Heart left ventricle (tissue), 16 donors: ENCODE results near the gene ZKSCAN7. TPM values are rescaled to one million over a fixed set of nuclear protein-coding genes. Genes with fewer than 3 reads are reported as not detected.
"Not testable (repeated sequence)": the region's sequence is repeated elsewhere in the genome, so short reads cannot be mapped to it uniquely, and the experiment has no call there.

ENCODE experiments used
- ATAC-seq, 4 donors: fragments of 200-7000 bp; cut with Tn5 transposase; one replicate each; pipeline ENCODE4 v1.9.1; 2020 to 2022; ENCODE audit warnings: moderate library complexity in 4 of 4, mild to moderate bottlenecking in 3 of 4, moderate number of reproducible peaks in 1 of 4
- DNase-seq, 5 donors: peaks; one replicate each; pipeline ENCODE4 v3.0.0-alpha.2; 2020
- H3K27ac ChIP-seq, 12 donors: fragments of 200-600 bp; sonication (generic) in 4 of 12; one replicate each; pipeline versions ENCODE4 v1.5.0 to v1.8.0; 2016 to 2022; ENCODE audit warnings: mild to moderate bottlenecking in 2 of 12
- H3K27me3 ChIP-seq, 9 donors: fragments of 200-600 bp; sonication (generic) in 2 of 9; one replicate each; pipeline versions ENCODE4 v1.5.1 to v1.8.0; 2016 to 2022; ENCODE audit warnings: mild to moderate bottlenecking in 3 of 9
- H3K36me3 ChIP-seq, 9 donors: fragments of 200-600 bp; sonication (generic) in 2 of 9; one replicate each; pipeline versions ENCODE4 v1.5.0 to v1.8.0; 2018 to 2022; ENCODE audit warnings: mild to moderate bottlenecking in 2 of 9
- H3K4me1 ChIP-seq, 12 donors: fragments of 200-600 bp; sonication (generic) in 4 of 12; one replicate each; pipeline versions ENCODE4 v1.5.0 to v1.8.0; 2016 to 2022; ENCODE audit warnings: mild to moderate bottlenecking in 3 of 12
- H3K4me3 ChIP-seq, 12 donors: fragments of 200-600 bp; sonication (generic) in 4 of 12; one replicate each; pipeline versions ENCODE4 v1.5.0 to v1.8.0; 2017 to 2022; ENCODE audit warnings: mild to moderate bottlenecking in 9 of 12, moderate library complexity in 4 of 12
- H3K9me3 ChIP-seq, 12 donors: fragments of 200-600 bp; sonication (generic) in 4 of 12; one replicate each; pipeline versions ENCODE4 v1.5.0 to v1.8.0; 2016 to 2022; ENCODE audit warnings: mild to moderate bottlenecking in 1 of 12
- CTCF ChIP-seq, 12 donors: fragments of 200-600 bp; sonication (generic) in 4 of 12; IDR thresholded peaks; one replicate each; pipeline versions ENCODE4 v1.5.0 to v1.8.0; 2018 to 2022; ENCODE audit warnings: antibody characterized with exemption in 12 of 12, mild to moderate bottlenecking in 5 of 12
- POLR2A ChIP-seq, 2 donors: fragments of 450-650 bp; IDR thresholded peaks; one replicate each; pipeline ENCODE4 v1.6.1; 2017; ENCODE audit warnings: antibody characterized with exemption in 2 of 2, mild to moderate bottlenecking in 2 of 2, moderate library complexity in 2 of 2
- WGBS, 4 donors: extraction: QIAGEN DNeasy Blood & Tissue Kit in 2 of 4; methylation state at CpG; one replicate each; pipeline versions ENCODE4 v1.1.5 to v1.1.7; 2013 to 2018; 5-methylcytosine and 5-hydroxymethylcytosine counted together
- intact Hi-C, 10 donors: fragments of 100-400 bp; cut with DNase I; formaldehyde crosslinking; loops; one replicate each; pipeline versions ENCODE4 v1.11.1 to v1.14.2; 2022
- polyA plus RNA-seq, 2 donors: library from polyadenylated mRNA; stranded (reverse); fragments of 200-250 nt; gene quantifications; one replicate each; pipeline ENCODE4 v1.2.3, GENCODE V29; 2013
- total RNA-seq, 9 donors: library from RNA; depleted of rRNA in 2 of 9; stranded (reverse); fragments of >200 nt in 2 of 9; fragmentation: NEBNext Ultra II Directional in 3 of 9; extraction: Animal tissue kit (Norgen Biotek cat#: 25700) in 3 of 9; gene quantifications; one replicate each; pipeline versions ENCODE4 v1.1.0 to v1.2.4, GENCODE V29; 2016 to 2023
- donor health status: ischemic (EF 13 %, LVEDD 7.1; RV severe dilation, severe dysfunction).
- donor health status: healthy with polysubstance abuse.
- donor health status: DM: no; HTN: yes; CAD: no.
- donor health status: DM: no; HTN: no; CAD: no.
- donor health status: ischemic (EF 25% LVEDD 6.9; RV normal size, moderate dysfunction).
- donor health status: ischemic (EF 25% LVEDD 5.7; RV mildly dilated, moderate dysfunction).
- donor health status: healthy.
- donor health status: DM: yes; HTN: yes; CAD: no.
- donor health status: ischemic (EF 35%, LVEDD 5.7; RV mildly dilated, moderate dysfunction).
- donor health status: nonischemic (EF 11% LVEDD 7.7; RV severe dilation, severe dysfunction).
- donor health status: DM: yes; HTN: yes; CAD: no.
- donor health status: PGD.
- donor health status: ischemic (EF 29% LVEDD 5.4; RV normal size, mild dysfunction).
- donor health status: nonischemic (EF 23%, LVEDD 6.1; RV moderate dilation, normal function).

The ZKSCAN7 gene
- total and polyA plus RNA-seq, 11 donors: 1.2 to 3.7 (median 2.2) TPM

GRCh38 chr3:44535364-44535763 lies 19.6 kb upstream of the ZKSCAN7 start:
- H3K9me3 ChIP-seq: peaks cover 0 to 4% (median 0%) of the 10 kb centered on the region in 12 donors
- H3K27me3 ChIP-seq: peaks cover 0 to 56% (median 6%) of the 10 kb centered on the region in 9 donors
- WGBS, 4 donors: 0 to 11% (median 6%) methylated on average over 1 of the region's 1 CpG
- no peak overlapping the region for H3K27ac ChIP-seq
- H3K36me3 ChIP-seq: no peaks in the 10 kb centered on the region
- TF ChIP-seq POLR2A (IDR thresholded peaks at IDR 0.05) (no peak), CTCF (IDR thresholded peaks at IDR 0.05) (no peak)
- intact Hi-C loops: loop anchor here in 5 of 10 donors (2.0 to 10.0 kb wide), 6 partner anchors 89 to 502 kb away; partner anchors contain the start of genes ZNF197 (in 1 of the 5) and ZNF502 (in 1 of the 5)
- no peak for ATAC-seq
- no peaks in the 10 kb centered on the region for H3K4me1 ChIP-seq
- H3K4me3 ChIP-seq: no peak overlapping the region
- no peak for DNase-seq

GRCh38 chr3:44544811-44545210 lies 10.2 kb upstream of the ZKSCAN7 start:
- DNase-seq: not testable (repeated sequence)

DNA sequence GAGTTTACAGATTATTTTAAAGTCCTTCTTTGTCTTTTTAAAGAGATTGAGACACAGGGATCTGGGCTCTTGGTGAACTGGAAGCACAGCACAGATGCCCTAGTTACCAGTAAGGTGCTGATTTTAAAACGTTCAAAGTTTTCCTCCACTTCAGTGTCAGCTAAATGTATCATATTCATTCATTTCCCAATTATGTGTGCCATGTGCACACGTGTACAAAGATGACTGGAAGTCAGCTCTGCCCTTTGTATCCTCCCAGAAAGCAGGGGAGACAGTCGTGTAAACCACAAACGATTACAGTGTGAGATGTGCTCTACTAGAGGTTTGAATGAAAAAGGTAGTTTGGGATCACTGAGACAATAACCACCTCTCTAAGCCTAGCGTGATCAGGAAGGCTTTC lies 730 bp downstream of the ZKSCAN7 start:
- peaks cover 0 to 22% (median 3%) of the 10 kb centered on the region in 9 donors for H3K36me3 ChIP-seq
- ATAC-seq (no peak), DNase-seq (no peak)
- intact Hi-C loops: no loop called here
- peaks cover 0 to 16% (median 11%) of the 10 kb centered on the region in 12 donors for H3K4me1 ChIP-seq
- H3K4me3 ChIP-seq: peak overlapping the region; percentile 51 to 91 (median 69)
- H3K27me3 ChIP-seq: peaks cover 0 to 8% (median 0%) of the 10 kb centered on the region in 9 donors
- TF ChIP-seq CTCF (IDR thresholded peaks at IDR 0.05): no peak
- TF ChIP-seq POLR2A (IDR thresholded peaks at IDR 0.05): no peak
- peak overlapping the region in 3 of 12 donors; percentile 66 to 84 (median 69) for H3K27ac ChIP-seq
- H3K9me3 ChIP-seq: no peaks in the 10 kb centered on the region
- 15 to 21% (median 17%) methylated on average over 5 of the region's 5 CpGs for WGBS, 4 donors

More at GRCh38 chr3:44544811-44545210, 10.2 kb upstream of the ZKSCAN7 start:
- H3K4me1 ChIP-seq, intact Hi-C loops, H3K4me3 ChIP-seq, H3K9me3 ChIP-seq, H3K27ac ChIP-seq, ATAC-seq, H3K36me3 ChIP-seq: not testable (repeated sequence)
- H3K27me3 ChIP-seq: peaks cover 0 to 23% (median 0%) of the 10 kb centered on the region in 9 donors
- 50 to 76% (median 66%) methylated on average over 1 of the region's 1 CpG for WGBS, 4 donors

DNA sequence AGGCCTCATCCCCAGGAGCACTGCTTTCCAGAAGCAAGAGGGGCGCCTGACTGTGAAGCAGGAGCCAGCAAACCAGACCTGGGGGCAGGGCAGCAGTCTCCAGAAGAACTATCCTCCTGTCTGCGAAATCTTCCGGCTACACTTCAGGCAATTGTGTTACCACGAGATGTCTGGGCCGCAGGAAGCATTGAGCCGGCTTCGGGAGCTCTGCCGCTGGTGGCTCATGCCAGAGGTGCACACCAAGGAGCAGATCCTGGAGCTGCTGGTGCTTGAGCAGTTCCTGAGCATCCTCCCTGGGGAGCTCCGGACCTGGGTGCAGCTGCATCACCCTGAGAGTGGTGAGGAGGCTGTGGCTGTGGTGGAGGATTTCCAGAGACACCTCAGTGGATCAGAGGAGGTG lies 2.1 kb downstream of the ZKSCAN7 start:
- H3K36me3 ChIP-seq: peaks cover 0 to 33% (median 7%) of the 10 kb centered on the region in 9 donors
- DNase-seq (no peak), ATAC-seq (no peak)
- H3K27ac ChIP-seq: no peak overlapping the region
- intact Hi-C loops: no loop called here
- peaks cover 0 to 5% (median 0%) of the 10 kb centered on the region in 12 donors for H3K9me3 ChIP-seq
- no peak overlapping the region for H3K4me3 ChIP-seq
- H3K4me1 ChIP-seq: peaks cover 0 to 16% (median 11%) of the 10 kb centered on the region in 12 donors
- no peak for TF ChIP-seq POLR2A (IDR thresholded peaks at IDR 0.05)
- TF ChIP-seq CTCF (IDR thresholded peaks at IDR 0.05): no peak
- WGBS, 4 donors: 96 to 100% (median 98%) methylated on average over 3 to 9 of the region's 9 CpGs
- peaks cover 0 to 4% (median 0%) of the 10 kb centered on the region in 9 donors for H3K27me3 ChIP-seq

DNA sequence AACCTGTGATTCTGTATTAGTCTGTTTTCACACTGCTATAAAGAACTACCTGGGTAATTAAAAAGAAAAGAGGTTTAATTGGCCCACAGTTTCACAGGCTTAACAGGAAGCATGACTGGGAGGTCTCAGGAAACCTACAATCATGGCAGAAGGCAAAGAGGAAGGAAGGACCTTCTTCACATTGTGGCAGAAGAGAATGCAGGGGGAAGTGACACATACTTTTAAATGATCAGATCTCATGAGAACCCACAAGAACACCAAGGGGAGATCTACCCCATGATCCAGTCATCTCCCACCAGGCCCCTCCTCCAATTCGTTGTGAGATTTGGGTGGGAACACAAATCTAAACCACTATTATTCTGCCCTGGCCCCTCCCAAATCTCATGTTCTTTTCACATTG lies 6.1 kb downstream of the ZKSCAN7 start:
- Histone ChIP-seq H3K4me3 (no peak overlapping the region), H3K4me1 (peaks cover 0 to 8% (median 2%) of the 10 kb centered on the region in 12 donors), H3K9me3 (peaks cover 0 to 9% (median 0%) of the 10 kb centered on the region in 12 donors), H3K36me3 (peaks cover 0 to 49% (median 11%) of the 10 kb centered on the region in 9 donors), H3K27me3 (no peaks in the 10 kb centered on the region), H3K27ac (no peak overlapping the region)
- TF ChIP-seq CTCF (IDR thresholded peaks at IDR 0.05) (no peak), POLR2A (IDR thresholded peaks at IDR 0.05) (no peak)
- intact Hi-C loops: no loop called here
- 77 to 98% (median 94%) methylated on average over 1 of the region's 1 CpG for WGBS, 4 donors
- ATAC-seq: no peak
- no peak for DNase-seq
